ENCODE measurements around the gene THSD7B. TPM values are rescaled to one million over a fixed set of nuclear protein-coding genes. Genes with fewer than 3 reads are reported as not detected.

Gene THSD7B
- total and polyA plus RNA-seq, 9 of the 15 experiments (the other 6 are each of a cell fraction or from before 2014, with no cell fraction given), result not detected

DNA sequence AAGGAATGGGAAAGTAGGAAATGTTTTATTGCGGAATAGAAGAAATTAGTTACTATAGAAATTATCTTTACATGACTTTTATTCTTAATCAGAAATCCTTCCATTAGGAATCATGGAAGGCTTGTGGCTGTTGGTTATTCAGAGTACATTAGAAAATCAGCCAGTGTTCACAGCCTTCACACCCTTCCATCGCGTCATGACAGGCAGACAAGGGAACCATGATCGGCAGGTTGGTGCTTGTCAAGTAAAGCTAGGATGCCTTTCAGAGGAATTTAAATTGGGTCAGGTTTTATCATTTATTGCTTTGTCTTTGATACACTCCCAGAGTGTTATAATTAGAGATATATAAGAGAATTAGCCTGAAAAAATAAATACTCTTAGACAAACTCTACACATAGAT lies 400.6 kb downstream of the THSD7B start:
- no TSS peak for BruUV-seq (replicated peaks)
- FAIRE-seq (no peak), DNase-seq (ENCODE audit: extremely low read depth in 1 of 4, low spot score in 3 of 4) (no peak), ATAC-seq (no peak)
- Histone ChIP-seq H4K20me1 (replicated peaks; ENCODE audit: control insufficient read depth, insufficient read depth, low read length) (no peaks in the 10 kb centered on the region), H3K27me3 (ENCODE audit: control insufficient read depth in 2 of 2, insufficient read depth in 2 of 2, low read length in 2 of 2) (no peaks in the 10 kb centered on the region), H3K9me3 (replicated peaks; ENCODE audit: control insufficient read depth, insufficient read depth, low read depth, low read length) (no peaks in the 10 kb centered on the region), H3K4me3 (no peak overlapping the region), H3K4me1 (replicated peaks in 1 of 2; ENCODE audit: control insufficient read depth in 2 of 2, insufficient read depth in 2 of 2, low read length in 2 of 2) (no peaks in the 10 kb centered on the region), H3K9me1 (ENCODE audit: control insufficient read depth, insufficient read depth, low read length) (no peaks in the 10 kb centered on the region), H3K9ac (ENCODE audit: insufficient read depth in 1 of 2, low read depth in 2 of 2, low read length in 2 of 2) (no peak overlapping the region), H3K79me2 (ENCODE audit: control insufficient read depth, insufficient read depth, low read length) (no peaks in the 10 kb centered on the region), H2AFZ (ENCODE audit: low read depth, low read length) (no peak overlapping the region), H3K36me3 (ENCODE audit: control insufficient read depth, insufficient read depth, low read length) (no peaks in the 10 kb centered on the region), H3K27ac (ENCODE audit: extremely low read depth, low read depth, low read length) (no peak overlapping the region), H3K4me2 (ENCODE audit: insufficient read depth, low read length) (no peak overlapping the region)
- intact Hi-C loops (cut with micrococcal nuclease), result no loop called here
- ChIA-PET CTCF (ENCODE audit: low intra/inter-chr PET ratio) (no interaction called here), POLR2A (no interaction called here)
- WGBS (ENCODE audit: insufficient coverage, low coverage, missing lambda C conversion rate), result 4% methylated on average over 4 of the region's 4 CpGs
- in situ Hi-C loops (cut with MboI), result no loop called here
- no peak for TF ChIP-seq CC2D1A (IDR thresholded peaks at IDR 0.05)
- no peak for TF ChIP-seq NFRKB (IDR thresholded peaks at IDR 0.05; ENCODE audit: low read depth)
- no peak for TF ChIP-seq CHD2 (IDR thresholded peaks at IDR 0.05; ENCODE audit: low read depth, low read length)
- TF ChIP-seq ZNF449 (CRISPR knock-in tag; IDR thresholded peaks at IDR 0.05), result no peak
- TF ChIP-seq MEF2D (tag; conservative IDR thresholded peaks at IDR 0.05; ENCODE audit: low read depth), result no peak
- TF ChIP-seq TBP (optimal IDR thresholded peaks at IDR 0.05; ENCODE audit: low read depth, low read length), result no peak
- no peak for TF ChIP-seq SUPT5H (IDR thresholded peaks at IDR 0.05)
- no peak for TF ChIP-seq POLR2G (IDR thresholded peaks at IDR 0.05; ENCODE audit: low read depth, low read length)
- no peak for TF ChIP-seq RBM34 (IDR thresholded peaks at IDR 0.05; ENCODE audit: borderline replicate concordance, insufficient read depth, low read length)
- TF ChIP-seq YBX1 (IDR thresholded peaks at IDR 0.05), result no peak
- TF ChIP-seq KLF13 (tag; IDR thresholded peaks at IDR 0.05; ENCODE audit: borderline replicate concordance, low read depth), result no peak
- no peak for TF ChIP-seq GTF2A2 (tag; IDR thresholded peaks at IDR 0.05)
- TF ChIP-seq MTA1 (IDR thresholded peaks at IDR 0.05; ENCODE audit: borderline replicate concordance), result no peak
- TF ChIP-seq ZNF586 (CRISPR knock-in tag; conservative IDR thresholded peaks at IDR 0.05), result no peak
- no peak for TF ChIP-seq DMBX1 (CRISPR knock-in tag; IDR thresholded peaks at IDR 0.05; ENCODE audit: borderline replicate concordance)
- no peak for TF ChIP-seq IRF9 (tag; IDR thresholded peaks at IDR 0.05)
- TF ChIP-seq SPI1 (IDR thresholded peaks at IDR 0.05; ENCODE audit: borderline replicate concordance, low read depth, low read length), result no peak
- no peak for TF ChIP-seq ZNF121 (CRISPR knock-in tag; conservative IDR thresholded peaks at IDR 0.05)

Measured in K562 (cell line).